ENCODE data around the gene LCE3C. TPM values are rescaled to one million over a fixed set of nuclear protein-coding genes. Genes with fewer than 3 reads are reported as not detected.

The LCE3C gene
- total RNA-seq, 1 experiment from 2014 or later: not detected

GRCh38 chr1:152596986-152597385 is 3.0 kb upstream of the LCE3C start:
- H3K36me3 ChIP-seq (ENCODE audit: control insufficient read depth, insufficient read depth, low read length): no peaks in the 10 kb centered on the region
- no peak for ATAC-seq
- BruUV-seq (replicated peaks): no TSS peak
- TF ChIP-seq TCF7L2 (IDR thresholded peaks at IDR 0.05; ENCODE audit: low read depth, low read length) (no peak), POLR2AphosphoS5 (IDR thresholded peaks at IDR 0.05; ENCODE audit: low read depth, low read length) (no peak), SIN3A (IDR thresholded peaks at IDR 0.05; ENCODE audit: borderline replicate concordance, insufficient read depth, low read depth, low read length) (no peak)
- TF ChIP-seq, protein P1, sequence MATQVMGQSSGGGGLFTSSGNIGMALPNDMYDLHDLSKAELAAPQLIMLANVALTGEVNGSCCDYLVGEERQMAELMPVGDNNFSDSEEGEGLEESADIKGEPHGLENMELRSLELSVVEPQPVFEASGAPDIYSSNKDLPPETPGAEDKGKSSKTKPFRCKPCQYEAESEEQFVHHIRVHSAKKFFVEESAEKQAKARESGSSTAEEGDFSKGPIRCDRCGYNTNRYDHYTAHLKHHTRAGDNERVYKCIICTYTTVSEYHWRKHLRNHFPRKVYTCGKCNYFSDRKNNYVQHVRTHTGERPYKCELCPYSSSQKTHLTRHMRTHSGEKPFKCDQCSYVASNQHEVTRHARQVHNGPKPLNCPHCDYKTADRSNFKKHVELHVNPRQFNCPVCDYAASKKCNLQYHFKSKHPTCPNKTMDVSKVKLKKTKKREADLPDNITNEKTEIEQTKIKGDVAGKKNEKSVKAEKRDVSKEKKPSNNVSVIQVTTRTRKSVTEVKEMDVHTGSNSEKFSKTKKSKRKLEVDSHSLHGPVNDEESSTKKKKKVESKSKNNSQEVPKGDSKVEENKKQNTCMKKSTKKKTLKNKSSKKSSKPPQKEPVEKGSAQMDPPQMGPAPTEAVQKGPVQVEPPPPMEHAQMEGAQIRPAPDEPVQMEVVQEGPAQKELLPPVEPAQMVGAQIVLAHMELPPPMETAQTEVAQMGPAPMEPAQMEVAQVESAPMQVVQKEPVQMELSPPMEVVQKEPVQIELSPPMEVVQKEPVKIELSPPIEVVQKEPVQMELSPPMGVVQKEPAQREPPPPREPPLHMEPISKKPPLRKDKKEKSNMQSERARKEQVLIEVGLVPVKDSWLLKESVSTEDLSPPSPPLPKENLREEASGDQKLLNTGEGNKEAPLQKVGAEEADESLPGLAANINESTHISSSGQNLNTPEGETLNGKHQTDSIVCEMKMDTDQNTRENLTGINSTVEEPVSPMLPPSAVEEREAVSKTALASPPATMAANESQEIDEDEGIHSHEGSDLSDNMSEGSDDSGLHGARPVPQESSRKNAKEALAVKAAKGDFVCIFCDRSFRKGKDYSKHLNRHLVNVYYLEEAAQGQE (IDR thresholded peaks at IDR 0.05; ENCODE audit: insufficient read depth in 1 of 2, low read depth in 2 of 2, low read length in 1 of 2): no peak
- TF ChIP-seq, protein P2, sequence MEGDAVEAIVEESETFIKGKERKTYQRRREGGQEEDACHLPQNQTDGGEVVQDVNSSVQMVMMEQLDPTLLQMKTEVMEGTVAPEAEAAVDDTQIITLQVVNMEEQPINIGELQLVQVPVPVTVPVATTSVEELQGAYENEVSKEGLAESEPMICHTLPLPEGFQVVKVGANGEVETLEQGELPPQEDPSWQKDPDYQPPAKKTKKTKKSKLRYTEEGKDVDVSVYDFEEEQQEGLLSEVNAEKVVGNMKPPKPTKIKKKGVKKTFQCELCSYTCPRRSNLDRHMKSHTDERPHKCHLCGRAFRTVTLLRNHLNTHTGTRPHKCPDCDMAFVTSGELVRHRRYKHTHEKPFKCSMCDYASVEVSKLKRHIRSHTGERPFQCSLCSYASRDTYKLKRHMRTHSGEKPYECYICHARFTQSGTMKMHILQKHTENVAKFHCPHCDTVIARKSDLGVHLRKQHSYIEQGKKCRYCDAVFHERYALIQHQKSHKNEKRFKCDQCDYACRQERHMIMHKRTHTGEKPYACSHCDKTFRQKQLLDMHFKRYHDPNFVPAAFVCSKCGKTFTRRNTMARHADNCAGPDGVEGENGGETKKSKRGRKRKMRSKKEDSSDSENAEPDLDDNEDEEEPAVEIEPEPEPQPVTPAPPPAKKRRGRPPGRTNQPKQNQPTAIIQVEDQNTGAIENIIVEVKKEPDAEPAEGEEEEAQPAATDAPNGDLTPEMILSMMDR (IDR thresholded peaks at IDR 0.05): no peak
- intact Hi-C loops (cut with micrococcal nuclease; ENCODE audit: unreplicated experiment): no loop called here
- no peak overlapping the region for H3K4me3 ChIP-seq (ENCODE audit: low read depth in 2 of 2, low read length in 2 of 2)
- H3K27me3 ChIP-seq (ENCODE audit: control insufficient read depth, insufficient read depth, low read length): no peaks in the 10 kb centered on the region
- DNase-seq (ENCODE audit: low read depth, low spot score): no peak
- H3K27ac ChIP-seq (ENCODE audit: low read length): no peak overlapping the region
- no peaks in the 10 kb centered on the region for H3K4me1 ChIP-seq (ENCODE audit: control insufficient read depth, insufficient read depth, low read length)
- CTCF ChIA-PET: no interaction called here
- H3K9me3 ChIP-seq (ENCODE audit: control insufficient read depth, insufficient read depth, low read depth, low read length): no peaks in the 10 kb centered on the region
- POLR2A ChIA-PET: no interaction called here
- in situ Hi-C loops (cut with HindIII; ENCODE audit: low pct_unique_long_range_greater_than_20kb, low sequenced_read_pairs): no loop called here

DNA sequence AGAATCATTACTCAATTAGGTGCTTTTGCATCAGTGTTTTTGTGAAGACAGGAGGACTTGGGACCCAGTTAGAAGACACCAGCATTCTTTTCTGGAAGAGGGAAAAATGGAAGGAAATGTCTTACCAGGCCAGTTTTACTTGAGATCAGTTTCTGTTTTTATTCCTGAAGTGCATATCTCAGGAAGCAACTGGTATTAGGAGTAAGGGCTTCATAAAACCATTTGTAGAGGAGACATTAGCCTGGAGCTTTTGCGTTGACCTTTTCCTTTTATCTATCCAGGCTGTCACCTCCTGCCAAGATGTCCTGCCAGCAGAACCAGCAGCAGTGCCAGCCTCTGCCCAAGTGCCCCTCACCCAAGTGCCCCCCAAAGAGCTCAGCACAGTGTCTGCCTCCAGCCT is 13.5 kb downstream of the LCE3C start, which contains the start of gene LCE3B:
TSS of gene LCE3B (plus strand) at position 301 of the 400 bp plus-strand sequence. CDS start at position 301, 0 bp downstream.
- H3K27me3 ChIP-seq (ENCODE audit: control insufficient read depth, insufficient read depth, low read length): no peaks in the 10 kb centered on the region
- TF ChIP-seq, protein P2 (IDR thresholded peaks at IDR 0.05): no peak
- TF ChIP-seq SIN3A (IDR thresholded peaks at IDR 0.05; ENCODE audit: borderline replicate concordance, insufficient read depth, low read depth, low read length) (no peak), TCF7L2 (IDR thresholded peaks at IDR 0.05; ENCODE audit: low read depth, low read length) (no peak)
- H3K4me1 ChIP-seq (ENCODE audit: control insufficient read depth, insufficient read depth, low read length): no peaks in the 10 kb centered on the region
- ChIA-PET CTCF (no interaction called here), POLR2A (no interaction called here)
- H3K4me3 ChIP-seq (ENCODE audit: low read depth in 2 of 2, low read length in 2 of 2): no peak within 1 kb of the TSS
- no peak within 1 kb of the TSS for H3K27ac ChIP-seq (ENCODE audit: low read length)
- ATAC-seq (no peak), DNase-seq (ENCODE audit: low read depth, low spot score) (no peak)
- in situ Hi-C loops (cut with HindIII; ENCODE audit: low pct_unique_long_range_greater_than_20kb, low sequenced_read_pairs): no loop called here
- no peaks in the 10 kb centered on the region for H3K36me3 ChIP-seq (ENCODE audit: control insufficient read depth, insufficient read depth, low read length)
- intact Hi-C loops (cut with micrococcal nuclease; ENCODE audit: unreplicated experiment): no loop called here
- no TSS peak for BruUV-seq (replicated peaks)
- H3K9me3 ChIP-seq (ENCODE audit: control insufficient read depth, insufficient read depth, low read depth, low read length): no peaks in the 10 kb centered on the region

Data from Panc1 (cell line).